ENCODE data around the gene FAM234A.

DNA sequence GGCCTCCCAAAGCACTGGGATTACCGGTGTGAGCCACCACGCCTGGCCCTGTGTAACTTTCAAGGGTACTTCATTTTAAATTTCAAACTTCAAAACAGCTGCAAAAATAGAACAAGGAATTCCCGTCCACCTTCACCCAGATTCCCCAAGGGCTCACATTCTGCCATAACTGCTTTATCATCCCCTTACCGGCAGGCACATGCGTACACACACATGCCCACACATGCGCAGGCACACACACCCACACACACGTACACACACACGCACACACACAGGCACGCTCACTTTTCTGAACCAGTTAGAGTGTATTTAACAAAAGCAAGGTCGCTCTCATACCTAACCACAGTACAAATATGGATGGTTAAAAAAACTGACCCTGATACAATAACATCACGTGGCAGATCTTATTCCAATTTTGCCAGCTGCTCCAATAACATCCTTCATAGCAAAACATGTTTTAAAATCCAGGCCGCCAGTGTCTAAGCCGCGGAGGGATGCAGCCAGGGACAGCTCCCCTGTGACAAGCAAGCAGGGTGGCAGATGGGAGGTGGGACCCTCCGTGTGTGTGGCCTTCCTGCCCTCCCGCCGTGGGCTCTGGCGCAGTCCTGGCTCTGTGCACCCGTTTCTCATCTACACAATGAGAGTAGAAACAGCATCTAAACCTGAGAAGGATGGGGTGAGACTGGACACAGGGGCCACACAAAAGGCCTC lies 71.5 kb downstream of the FAM234A start:
- TF ChIP-seq, protein P1, sequence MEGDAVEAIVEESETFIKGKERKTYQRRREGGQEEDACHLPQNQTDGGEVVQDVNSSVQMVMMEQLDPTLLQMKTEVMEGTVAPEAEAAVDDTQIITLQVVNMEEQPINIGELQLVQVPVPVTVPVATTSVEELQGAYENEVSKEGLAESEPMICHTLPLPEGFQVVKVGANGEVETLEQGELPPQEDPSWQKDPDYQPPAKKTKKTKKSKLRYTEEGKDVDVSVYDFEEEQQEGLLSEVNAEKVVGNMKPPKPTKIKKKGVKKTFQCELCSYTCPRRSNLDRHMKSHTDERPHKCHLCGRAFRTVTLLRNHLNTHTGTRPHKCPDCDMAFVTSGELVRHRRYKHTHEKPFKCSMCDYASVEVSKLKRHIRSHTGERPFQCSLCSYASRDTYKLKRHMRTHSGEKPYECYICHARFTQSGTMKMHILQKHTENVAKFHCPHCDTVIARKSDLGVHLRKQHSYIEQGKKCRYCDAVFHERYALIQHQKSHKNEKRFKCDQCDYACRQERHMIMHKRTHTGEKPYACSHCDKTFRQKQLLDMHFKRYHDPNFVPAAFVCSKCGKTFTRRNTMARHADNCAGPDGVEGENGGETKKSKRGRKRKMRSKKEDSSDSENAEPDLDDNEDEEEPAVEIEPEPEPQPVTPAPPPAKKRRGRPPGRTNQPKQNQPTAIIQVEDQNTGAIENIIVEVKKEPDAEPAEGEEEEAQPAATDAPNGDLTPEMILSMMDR (conservative IDR thresholded peaks at IDR 0.05; ENCODE audit: low read length), result no peak
- no peak for TF ChIP-seq EZH2phosphoT487 (IDR thresholded peaks at IDR 0.05; ENCODE audit: borderline replicate concordance, low read depth, low read length)
